Measurements from ENCODE around the gene PACS2. TPM values are rescaled to one million over a fixed set of nuclear protein-coding genes. Genes with fewer than 3 reads are reported as not detected.

The PACS2 gene
- polyA plus RNA-seq, 1 of the 3 experiments (the other 2 are of a cell fraction) = 42.7 TPM

- no peaks in the 10 kb centered on the region for H3K27me3 ChIP-seq (ENCODE audit: insufficient read depth)
- H3K9me3 ChIP-seq = no peaks in the 10 kb centered on the region
- H4K20me1 ChIP-seq (ENCODE audit: insufficient read depth) = peaks cover 41% of the 10 kb centered on the region
- POLR2A ChIA-PET = no interaction called here
- H3F3A ChIP-seq (replicated peaks; ENCODE audit: insufficient read depth) = peaks cover 3% of the 10 kb centered on the region
- H3K4me2 ChIP-seq = peak overlapping the region; percentile 98
- no peak overlapping the region for H3K4me3 ChIP-seq (ENCODE audit: low read depth in 2 of 2, low read length in 1 of 2)
- H3K4me1 ChIP-seq (ENCODE audit: control insufficient read depth in 1 of 2, insufficient read depth in 2 of 2, low read depth in 1 of 2, low read length in 1 of 2) = peaks cover 0 to 25% of the 10 kb centered on the region in 2 experiments; a peak in 1 of 4 replicates
- peak; percentile 13 for DNase-seq
- no peak overlapping the region for H3K27ac ChIP-seq (ENCODE audit: low read depth in 2 of 2, low read length in 1 of 2)
- H3K36me3 ChIP-seq (replicated peaks in 1 of 2; ENCODE audit: control insufficient read depth in 1 of 2, insufficient read depth in 2 of 2, low read length in 1 of 2) = no peaks in the 10 kb centered on the region
- CTCF ChIA-PET = interaction anchor here (0.9 to 1.2 kb wide), 6 partner anchors 17 to 174 kb away, joined by 3 to 5 read pairs (median 3); no protein-coding TSS in a partner anchor
- H3K79me2 ChIP-seq (ENCODE audit: insufficient read depth) = peaks cover 63% of the 10 kb centered on the region
- no peak overlapping the region for H2AFZ ChIP-seq (ENCODE audit: low read depth)
- no peak overlapping the region for H3K9ac ChIP-seq
- TF ChIP-seq IRF3 (IDR thresholded peaks at IDR 0.05; ENCODE audit: low read depth, low read length) = no peak
- no peak for TF ChIP-seq YY1 (IDR thresholded peaks at IDR 0.05; ENCODE audit: low read depth)
- no peak for TF ChIP-seq TAF1 (IDR thresholded peaks at IDR 0.05; ENCODE audit: borderline replicate concordance, low read depth, low read length)
- no peak for TF ChIP-seq FOXM1 (IDR thresholded peaks at IDR 0.05; ENCODE audit: low read depth)
- TF ChIP-seq GABPA (IDR thresholded peaks at IDR 0.05; ENCODE audit: low read depth) = no peak
- TF ChIP-seq EZH2phosphoT487 (IDR thresholded peaks at IDR 0.05; ENCODE audit: borderline replicate concordance, low read depth) = no peak
- no peak for TF ChIP-seq SMC3 (IDR thresholded peaks at IDR 0.05; ENCODE audit: low read depth, low read length)
- no peak for TF ChIP-seq FOXJ3 (CRISPR knock-in tag; IDR thresholded peaks at IDR 0.05)
- TF ChIP-seq POLR2AphosphoS5 (IDR thresholded peaks at IDR 0.05; ENCODE audit: low read depth, low read length) = no peak
- no peak for TF ChIP-seq EP300 (IDR thresholded peaks at IDR 0.05; ENCODE audit: borderline replicate concordance in 1 of 2, low read depth in 1 of 2, low read length in 1 of 2)
- TF ChIP-seq RCOR1 (IDR thresholded peaks at IDR 0.05; ENCODE audit: low read length) = no peak
- H3K9me2 ChIP-seq = no peaks in the 10 kb centered on the region
- WGBS (ENCODE audit: low lambda C conversion rate) = 94% methylated on average over 10 of the region's 10 CpGs
Measured at GRCh38 chr14:105316577-105316941, 2.0 kb downstream of the PACS2 start.

DNA sequence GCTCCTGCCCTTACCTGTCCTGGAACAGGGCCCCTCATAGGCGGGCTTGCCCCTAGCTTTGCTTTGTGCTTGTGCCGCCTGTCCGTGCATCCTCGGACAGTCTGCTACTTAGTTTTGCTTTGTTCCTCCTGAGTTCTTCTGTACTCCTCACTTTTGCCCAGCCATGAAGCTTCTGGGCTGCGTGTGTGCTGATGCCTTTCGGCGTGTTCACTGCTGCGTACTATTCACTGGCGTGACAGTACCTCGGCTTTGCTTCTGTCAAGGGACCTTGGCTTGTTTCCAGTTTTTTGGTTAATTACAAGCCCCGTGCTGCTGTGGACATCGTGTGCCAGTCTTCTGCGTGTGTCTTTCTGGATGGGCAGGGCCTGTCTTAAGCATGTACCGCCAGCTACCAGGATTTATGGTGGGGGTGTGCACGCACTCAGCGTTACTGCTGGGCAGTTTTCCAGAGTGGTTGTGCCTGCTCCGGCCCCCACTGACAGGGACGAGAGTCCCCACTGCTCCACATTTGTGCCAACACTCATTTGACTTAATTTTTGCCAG, 2.5 kb downstream of the PACS2 start:
- H3K9me2 ChIP-seq = no peaks in the 10 kb centered on the region
- H3K27me3 ChIP-seq (ENCODE audit: insufficient read depth) = no peaks in the 10 kb centered on the region
- no peak for TF ChIP-seq EP300 (IDR thresholded peaks at IDR 0.05; ENCODE audit: borderline replicate concordance in 1 of 2, low read depth in 1 of 2, low read length in 1 of 2)
- TF ChIP-seq FOXM1 (IDR thresholded peaks at IDR 0.05; ENCODE audit: low read depth) = no peak
- TF ChIP-seq RCOR1 (IDR thresholded peaks at IDR 0.05; ENCODE audit: low read length) = no peak
- TF ChIP-seq GATA2 (CRISPR knock-in tag; IDR thresholded peaks at IDR 0.05) = no peak
- TF ChIP-seq, protein P1, sequence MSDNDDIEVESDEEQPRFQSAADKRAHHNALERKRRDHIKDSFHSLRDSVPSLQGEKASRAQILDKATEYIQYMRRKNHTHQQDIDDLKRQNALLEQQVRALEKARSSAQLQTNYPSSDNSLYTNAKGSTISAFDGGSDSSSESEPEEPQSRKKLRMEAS (IDR thresholded peaks at IDR 0.05; ENCODE audit: low read depth) = no peak
- TF ChIP-seq SIN3A (IDR thresholded peaks at IDR 0.05; ENCODE audit: borderline replicate concordance, low read depth, low read length) = no peak
- TF ChIP-seq USF1 (IDR thresholded peaks at IDR 0.05; ENCODE audit: borderline replicate concordance, low read depth) = no peak
- H4K20me1 ChIP-seq (ENCODE audit: insufficient read depth) = peaks cover 41% of the 10 kb centered on the region
- ChIA-PET CTCF (interaction anchor here (0.9 to 1.2 kb wide), 5 partner anchors 16 to 173 kb away, joined by 3 to 5 read pairs (median 3); no protein-coding TSS in a partner anchor), POLR2A (no interaction called here)
- peak overlapping the region; percentile 98; the same call in 1 of the 2 replicates for H3K4me2 ChIP-seq
- no peak overlapping the region; a peak in 1 of 4 replicates for H3K27ac ChIP-seq (ENCODE audit: low read depth in 2 of 2, low read length in 1 of 2)
- 87% methylated on average over 15 of the region's 18 CpGs for WGBS (ENCODE audit: low lambda C conversion rate)
- peak; percentile 10 for DNase-seq
- H2AFZ ChIP-seq (ENCODE audit: low read depth) = no peak overlapping the region
- H3K9ac ChIP-seq = no peak overlapping the region
- peaks cover 0 to 25% of the 10 kb centered on the region in 2 experiments; a peak in 1 of 4 replicates for H3K4me1 ChIP-seq (ENCODE audit: control insufficient read depth in 1 of 2, insufficient read depth in 2 of 2, low read depth in 1 of 2, low read length in 1 of 2)
- peaks cover 68% of the 10 kb centered on the region for H3K79me2 ChIP-seq (ENCODE audit: insufficient read depth)
- no peaks in the 10 kb centered on the region for H3K9me3 ChIP-seq
- H3F3A ChIP-seq (replicated peaks; ENCODE audit: insufficient read depth) = peaks cover 3% of the 10 kb centered on the region
- H3K4me3 ChIP-seq (ENCODE audit: low read depth in 2 of 2, low read length in 1 of 2) = no peak overlapping the region
- H3K36me3 ChIP-seq (replicated peaks in 1 of 2; ENCODE audit: control insufficient read depth in 1 of 2, insufficient read depth in 2 of 2, low read length in 1 of 2) = no peaks in the 10 kb centered on the region

Measured in SK-N-SH (cell line).